GM12878 (cell line): ENCODE results near the gene NMT1. TPM values are rescaled to one million over a fixed set of nuclear protein-coding genes. Genes with fewer than 3 reads are reported as not detected.

Experiments
- ATF3 ChIP-seq: IDR thresholded peaks from 2 replicates; pipeline ENCODE4 v1.6.1; 2011; ENCODE audit warnings: low read depth, mild to moderate bottlenecking, low read length, moderate library complexity, borderline replicate concordance; ENCODE audit errors: extremely low read depth
- BACH1 ChIP-seq: fragments of 450-650 bp; IDR thresholded peaks from 2 replicates; pipeline ENCODE4 v1.6.1; 2017; ENCODE audit warnings: mild to moderate bottlenecking, borderline replicate concordance
- BHLHE40 ChIP-seq, 2 experiments: fragments of 450-650 bp in 1 of 2; IDR thresholded peaks; 2 replicates each; pipeline ENCODE4 v1.6.1; 2011 to 2017; ENCODE audit warnings: low read depth in 2 of 2, borderline replicate concordance in 1 of 2, improper control_type of control experiment in 1 of 2, low read length in 1 of 2, mild to moderate bottlenecking in 1 of 2
- CHD2 ChIP-seq: IDR thresholded peaks from 2 replicates; pipeline ENCODE4 v1.6.1; 2011; ENCODE audit warnings: low read depth, low read length, improper control_type of control experiment, borderline replicate concordance
- CREM ChIP-seq: IDR thresholded peaks from 2 replicates; pipeline ENCODE4 v1.6.1; 2014; ENCODE audit warnings: antibody characterized with exemption, low read depth
- EGR1 ChIP-seq, 2 experiments: IDR thresholded peaks; 1 replicate in 1 of 2; 2 replicates in 1 of 2; pipeline ENCODE4 v1.6.1; 2011 to 2012; ENCODE audit warnings: low read depth in 2 of 2, low read length in 2 of 2, borderline replicate concordance in 1 of 2, mild to moderate bottlenecking in 1 of 2, moderate library complexity in 1 of 2
- FOS ChIP-seq: IDR thresholded peaks from 3 replicates; pipeline ENCODE4 v1.6.1; 2011; ENCODE audit warnings: borderline replicate concordance; ENCODE audit not compliant: insufficient read length; ENCODE audit errors: extremely low read depth
- HDAC6 ChIP-seq: fragments of 200-600 bp; sonication (generic); IDR thresholded peaks from one replicate; pipeline ENCODE4 v1.8.0; 2017; ENCODE audit warnings: antibody characterized with exemption; ENCODE audit not compliant: unreplicated experiment
- IKZF1 ChIP-seq: fragments of 450-650 bp; conservative IDR thresholded peaks from 2 replicates; pipeline ENCODE4 v1.6.1; 2017; ENCODE audit warnings: antibody characterized with exemption, mild to moderate bottlenecking
- MEF2A ChIP-seq: IDR thresholded peaks from 2 replicates; pipeline ENCODE4 v1.6.1; 2011; ENCODE audit warnings: low read depth, mild to moderate bottlenecking, low read length, moderate library complexity; ENCODE audit not compliant: insufficient read depth
- MTA3 ChIP-seq: IDR thresholded peaks from 2 replicates; pipeline ENCODE4 v1.6.1; 2012; ENCODE audit warnings: low read length, inconsistent platforms, borderline replicate concordance
- NFYB ChIP-seq: IDR thresholded peaks from 2 replicates; pipeline ENCODE4 v1.6.1; 2011; ENCODE audit warnings: low read depth, mild to moderate bottlenecking, low read length, improper control_type of control experiment, moderate library complexity; ENCODE audit not compliant: insufficient read depth
- NR2C1 ChIP-seq: fragments of 450-650 bp; IDR thresholded peaks from 2 replicates; pipeline ENCODE4 v1.6.1; 2017; ENCODE audit warnings: antibody characterized with exemption, mild to moderate bottlenecking, moderate library complexity
- POLR2A ChIP-seq: IDR thresholded peaks from 2 replicates; pipeline ENCODE4 v1.6.1; 2011; ENCODE audit warnings: low read depth, mild to moderate bottlenecking, low read length
- RB1 ChIP-seq: fragments of 450-650 bp; formaldehyde crosslinking; IDR thresholded peaks from 2 replicates; pipeline ENCODE4 v1.6.1; 2017; ENCODE audit warnings: mild to moderate bottlenecking, borderline replicate concordance
- RBBP5 ChIP-seq: fragments of 200-600 bp; sonication (generic); conservative IDR thresholded peaks from 2 replicates; pipeline ENCODE4 v1.6.1; 2016
- RELA ChIP-seq: fragments of 450-650 bp; IDR thresholded peaks from 2 replicates; pipeline ENCODE4 v1.8.0; 2014; ENCODE audit warnings: borderline replicate concordance; ENCODE audit not compliant: partially characterized antibody
- REST ChIP-seq: IDR thresholded peaks from 2 replicates; pipeline ENCODE4 v1.6.1; 2012; ENCODE audit warnings: mild to moderate bottlenecking, low read depth, low read length
- SIN3A ChIP-seq: IDR thresholded peaks from 2 replicates; pipeline ENCODE4 v1.6.1; 2012; ENCODE audit warnings: low read depth, low read length, improper control_type of control experiment
- SMAD1 ChIP-seq: fragments of 450-650 bp; IDR thresholded peaks from 2 replicates; pipeline ENCODE4 v1.6.1; 2018; ENCODE audit warnings: mild to moderate bottlenecking, low read depth; ENCODE audit not compliant: partially characterized antibody
- polyA plus RNA-seq, 11 experiments: library from polyadenylated mRNA; depleted of rRNA in 4 of 11; unstranded in 6 of 11; stranded (reverse) in 5 of 11; fragments of >200 nt; fragmentation: Nextera tagmentation in 4 of 11; fragmentation: Illumina TruSeq in 1 of 11; extraction: Ambion mirVana in 4 of 11; extraction: Trizol in 1 of 11; gene quantifications; 1 replicate in 1 of 11; 2 replicates in 10 of 11; pipeline versions ENCODE4 v1.2.1 to v1.2.3, GENCODE V29; 2011 to 2016; ENCODE audit warnings: inconsistent platforms in 2 of 11, missing spikeins in 2 of 11, low read depth in 1 of 11
- total RNA-seq, 4 experiments: library from RNA; depleted of rRNA in 3 of 4; stranded (reverse); fragments of >200 nt in 3 of 4; fragmentation: Illumina TruSeq in 1 of 4; extraction: Trizol in 1 of 4; gene quantifications; 2 replicates each; pipeline versions ENCODE4 v1.2.1 to v1.2.3, GENCODE V29; 2013 to 2021
- TF ChIP-seq, protein P1 (sequence below), 3 experiments: IDR thresholded peaks in 2 of 3; conservative IDR thresholded peaks in 1 of 3; 2 replicates each; pipeline ENCODE4 v1.5.1; 2011; ENCODE audit warnings: low read depth in 3 of 3, low read length in 3 of 3, mild to moderate bottlenecking in 3 of 3, control low read depth in 2 of 3, moderate library complexity in 2 of 3, inconsistent platforms in 1 of 3, mixed read lengths in 1 of 3; ENCODE audit not compliant: control insufficient read depth in 2 of 3, insufficient read depth in 1 of 3; ENCODE audit errors: extremely low read depth in 1 of 3

The NMT1 gene
- total and polyA plus RNA-seq, 10 of the 15 experiments (the other 5 are each of a cell fraction or from before 2014, with no cell fraction given) = 96.7 to 395 (median 222) TPM

DNA sequence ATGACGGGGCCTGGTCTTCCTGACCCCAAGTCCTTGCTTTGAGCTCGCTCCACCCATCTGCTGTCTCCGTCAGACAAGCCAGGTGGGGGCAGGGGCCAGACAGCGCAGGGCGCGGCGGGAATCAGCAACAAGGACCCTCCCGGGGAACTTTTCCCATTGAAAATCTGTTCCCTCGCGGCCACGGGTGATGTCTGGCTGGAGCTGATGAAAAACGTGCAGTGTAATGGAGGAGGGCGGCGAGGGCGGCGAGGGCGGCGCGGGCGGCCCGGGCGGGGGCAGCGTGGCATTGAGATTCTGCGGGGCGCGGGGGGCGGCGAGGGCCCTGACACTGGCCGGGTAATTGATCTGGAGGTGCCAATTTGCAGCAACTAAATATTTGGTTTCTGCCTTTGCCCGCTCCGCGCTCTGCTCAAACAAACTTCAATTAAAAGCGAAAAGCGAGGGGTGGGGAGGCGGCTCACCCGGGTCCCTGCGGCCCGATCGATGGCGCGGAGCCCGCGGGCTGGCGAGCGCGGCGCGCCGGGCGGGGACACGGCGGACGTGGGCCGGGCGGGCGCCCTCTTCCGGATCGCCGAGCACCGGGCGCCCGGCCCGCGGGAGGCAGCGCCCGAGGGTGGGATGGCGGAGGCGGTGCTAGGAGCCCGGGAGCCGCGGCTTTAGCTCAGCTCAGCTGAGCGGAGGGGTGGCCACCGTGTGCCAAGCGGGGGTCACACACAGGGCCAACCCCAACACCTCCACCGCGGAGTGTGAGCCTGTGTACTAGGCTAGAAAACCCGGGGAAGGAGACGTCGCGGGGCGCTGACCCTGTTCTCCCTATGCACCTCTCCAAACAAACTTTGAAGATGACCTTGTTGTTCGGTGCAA, 42.0 kb upstream of the NMT1 start (continued):
- TF ChIP-seq, protein P1, sequence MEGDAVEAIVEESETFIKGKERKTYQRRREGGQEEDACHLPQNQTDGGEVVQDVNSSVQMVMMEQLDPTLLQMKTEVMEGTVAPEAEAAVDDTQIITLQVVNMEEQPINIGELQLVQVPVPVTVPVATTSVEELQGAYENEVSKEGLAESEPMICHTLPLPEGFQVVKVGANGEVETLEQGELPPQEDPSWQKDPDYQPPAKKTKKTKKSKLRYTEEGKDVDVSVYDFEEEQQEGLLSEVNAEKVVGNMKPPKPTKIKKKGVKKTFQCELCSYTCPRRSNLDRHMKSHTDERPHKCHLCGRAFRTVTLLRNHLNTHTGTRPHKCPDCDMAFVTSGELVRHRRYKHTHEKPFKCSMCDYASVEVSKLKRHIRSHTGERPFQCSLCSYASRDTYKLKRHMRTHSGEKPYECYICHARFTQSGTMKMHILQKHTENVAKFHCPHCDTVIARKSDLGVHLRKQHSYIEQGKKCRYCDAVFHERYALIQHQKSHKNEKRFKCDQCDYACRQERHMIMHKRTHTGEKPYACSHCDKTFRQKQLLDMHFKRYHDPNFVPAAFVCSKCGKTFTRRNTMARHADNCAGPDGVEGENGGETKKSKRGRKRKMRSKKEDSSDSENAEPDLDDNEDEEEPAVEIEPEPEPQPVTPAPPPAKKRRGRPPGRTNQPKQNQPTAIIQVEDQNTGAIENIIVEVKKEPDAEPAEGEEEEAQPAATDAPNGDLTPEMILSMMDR (IDR thresholded peaks at IDR 0.05 in 2 of 3, conservative IDR thresholded peaks at IDR 0.05 in 1 of 3; ENCODE audit: control insufficient read depth in 2 of 3, extremely low read depth in 1 of 3, insufficient read depth in 1 of 3, low read depth in 3 of 3, low read length in 3 of 3) = peak; percentile 22 to 55 (median 35); a peak in 4 of 6 replicates
- TF ChIP-seq MTA3 = no peak
- TF ChIP-seq HDAC6 = no peak
- peak; percentile 41; the same call in 1 of the 2 replicates for TF ChIP-seq BACH1
- peak; percentile 69; the same call in 1 of the 2 replicates for TF ChIP-seq RB1
- TF ChIP-seq REST = no peak
- peak; percentile 52 for TF ChIP-seq RELA
- no peak for TF ChIP-seq RBBP5
- no peak for TF ChIP-seq SMAD1
- 0 out of 2 replicates have a peak, but pooled peaks have one; percentile 29 for TF ChIP-seq CHD2
- TF ChIP-seq NFYB = no peak
- no peak for TF ChIP-seq POLR2A
- no peak for TF ChIP-seq MEF2A
- TF ChIP-seq CREM = no peak
- 0 out of 3 replicates have a peak, but pooled peaks of 1 of the 2 experiments have one; percentile 22 for TF ChIP-seq EGR1 (IDR thresholded peaks at IDR 0.05; ENCODE audit: borderline replicate concordance in 1 of 2, low read depth in 2 of 2, low read length in 2 of 2)
- no peak for TF ChIP-seq ATF3
- TF ChIP-seq BHLHE40 (IDR thresholded peaks at IDR 0.05; ENCODE audit: borderline replicate concordance in 1 of 2, low read depth in 2 of 2, low read length in 1 of 2) = peak in 1 of 2 experiments; percentile 24; a peak in 1 of 4 replicates
- TF ChIP-seq SIN3A = no peak
- no peak for TF ChIP-seq FOS
- peak; percentile 63 for TF ChIP-seq IKZF1
- no peak; the same call in 1 of the 2 replicates for TF ChIP-seq NR2C1
